ENCODE data around the gene SMOC2. TPM values are rescaled to one million over a fixed set of nuclear protein-coding genes. Genes with fewer than 3 reads are reported as not detected.

The SMOC2 gene
- total RNA-seq, 1 experiment from 2014 or later, result 2.1 TPM

- H3K4me1 Mint-ChIP-seq, result peaks cover 7 to 8% of the 10 kb centered on the region in 2 experiments; a peak in 3 of 4 replicates
- Histone ChIP-seq H3K27ac (ENCODE audit: insufficient read length, low read depth, low read length) (no peak overlapping the region), H2BK120ac (ENCODE audit: low read depth, low read length, poor library complexity, severe bottlenecking) (no peak overlapping the region), H2BK12ac (ENCODE audit: insufficient read length, low read depth, low read length) (no peak overlapping the region), H3K4ac (ENCODE audit: low read depth, low read length) (no peak overlapping the region), H4K91ac (ENCODE audit: insufficient read length, low read depth, low read length) (no peak overlapping the region), H2BK20ac (ENCODE audit: low read depth, low read length, poor library complexity, severe bottlenecking) (no peak overlapping the region), H3K4me2 (ENCODE audit: insufficient read depth, insufficient read length, low read length) (no peak overlapping the region), H3K4me1 (ENCODE audit: insufficient read depth, low read length) (no peaks in the 10 kb centered on the region), H4K5ac (ENCODE audit: insufficient read length, low read depth, low read length) (no peak overlapping the region), H3K23me2 (ENCODE audit: insufficient read length, low read depth, low read length, poor library complexity, severe bottlenecking) (no peaks in the 10 kb centered on the region), H2AK5ac (ENCODE audit: insufficient read length, low read length) (no peak overlapping the region), H3K18ac (ENCODE audit: insufficient read length, low read depth, low read length) (no peak overlapping the region), H3K27me3 (ENCODE audit: insufficient read depth, low read length) (no peaks in the 10 kb centered on the region), H2BK15ac (ENCODE audit: low read depth, low read length) (no peak overlapping the region), H3K79me1 (ENCODE audit: insufficient read depth, low read depth, low read length, poor library complexity, severe bottlenecking) (no peaks in the 10 kb centered on the region), H3K79me2 (ENCODE audit: insufficient read depth, low read length) (no peaks in the 10 kb centered on the region), H3K14ac (ENCODE audit: insufficient read depth, low read length) (no peak overlapping the region), H3K9ac (ENCODE audit: extremely low read depth, insufficient read length, low read length) (no peak overlapping the region), H4K20me1 (ENCODE audit: control insufficient read depth, insufficient read depth, insufficient read length) (peaks cover 3% of the 10 kb centered on the region), H2AFZ (ENCODE audit: low read length) (no peak overlapping the region), H3K9me3 (ENCODE audit: control insufficient read depth, low read depth, low read length) (no peaks in the 10 kb centered on the region), H3K23ac (ENCODE audit: insufficient read length, low read depth, low read length) (no peak overlapping the region), H4K8ac (replicated peaks; ENCODE audit: insufficient read length, low read depth, low read length) (no peak overlapping the region), H3K56ac (ENCODE audit: insufficient read length, low read depth, low read length) (no peak overlapping the region), H3T11ph (ENCODE audit: low read length) (no peak overlapping the region), H2BK5ac (ENCODE audit: insufficient read length, low read length) (no peak overlapping the region)
- WGBS (ENCODE audit: extremely low coverage, insufficient read length, low lambda C conversion rate), result no CpG with 5 or more reads among the region's 12 CpGs
- TF ChIP-seq CTCF (conservative IDR thresholded peaks at IDR 0.05), result peak; percentile 27; the same call in 1 of the 3 replicates
- no peaks in the 10 kb centered on the region for H3K9me3 Mint-ChIP-seq
- DNase-seq, result no peak
- no peak overlapping the region for H3K4me3 Mint-ChIP-seq
- peaks cover 4% of the 10 kb centered on the region for H3K27me3 Mint-ChIP-seq (ENCODE audit: low read depth)
- no peaks in the 10 kb centered on the region; a peak in 1 of 7 replicates for H3K36me3 Mint-ChIP-seq (ENCODE audit: insufficient read depth in 1 of 3, low read depth in 3 of 3)
- H3K27ac Mint-ChIP-seq, result peak overlapping the region in 1 of 3 experiments; percentile 70; a peak in 1 of 7 replicates
Observed at GRCh38 chr6:168530653-168531071, 89.7 kb downstream of the SMOC2 start.
